Stimulated activated CD4-positive, alpha-beta T cell treated with anti-CD3 and anti-CD28 coated beads, TNF-alpha, amount 100 ng/mL, for 1 hour (primary cell): ENCODE measurements around the gene NAA35.

Experiments
- DNase-seq, 3 donors: peaks; one replicate each; pipeline ENCODE4 v3.0.0-alpha.2; 2020; ENCODE audit warnings: low read depth in 3 of 3, low spot score in 1 of 3

Gene NAA35

GRCh38 chr9:86061972-86062739 lies 121.2 kb downstream of the NAA35 start:
- no peak for DNase-seq

- DNase-seq, result no peak
These were observed 122.1 kb downstream of the NAA35 start for GRCh38 chr9:86062845-86063693.

GRCh38 chr9:86064220-86064619 lies 123.3 kb downstream of the NAA35 start:
- DNase-seq, result no peak

GRCh38 chr9:86069206-86069869 lies 128.4 kb downstream of the NAA35 start:
- DNase-seq, result no peak
